NCI-H69 (cell line): Measurements from ENCODE around the gene UPK1A.
"Not testable (repeated sequence)": the region's sequence is repeated elsewhere in the genome, so short reads cannot be mapped to it uniquely, and the experiment has no call there.

Source experiments
- DNase-seq: peaks from one replicate; lab custom pipeline; 2025; lab: John Stamatoyannopoulos, UW

The UPK1A gene

DNA sequence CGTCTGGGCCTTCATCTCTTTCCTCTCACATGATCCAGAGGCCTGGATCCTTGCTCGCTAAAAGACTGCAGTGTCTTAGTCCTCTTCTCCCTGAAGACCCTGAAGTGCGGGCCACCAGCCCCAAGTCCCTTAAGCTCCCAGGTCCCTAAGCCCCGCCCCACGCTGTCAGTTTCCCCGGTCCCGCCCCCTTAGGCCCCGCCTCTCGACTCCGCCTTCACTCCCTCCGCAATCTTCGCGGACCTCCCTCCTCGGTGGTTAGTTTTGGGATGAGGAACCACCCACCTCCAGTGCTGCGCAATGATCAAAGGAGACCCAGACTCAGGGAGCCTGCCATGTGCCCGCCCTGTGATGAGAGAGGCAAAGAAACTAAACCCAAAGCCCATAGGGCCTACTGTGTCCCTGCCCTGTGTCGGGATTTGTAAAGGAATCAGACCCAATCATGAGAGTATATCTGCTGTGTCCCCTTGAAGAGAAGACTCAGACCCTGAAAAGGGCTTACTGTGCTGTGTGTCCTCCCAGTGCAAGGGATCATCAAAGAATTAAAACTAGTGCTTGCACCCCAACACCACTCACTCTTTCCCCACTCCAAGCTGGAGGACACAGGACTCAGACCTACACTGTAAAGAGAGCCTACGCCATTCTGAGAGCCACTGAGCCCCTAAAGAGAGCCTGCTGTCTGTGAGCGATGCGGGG lies 21.2 kb upstream of the UPK1A start:
- DNase-seq: peak; percentile 75

DNA sequence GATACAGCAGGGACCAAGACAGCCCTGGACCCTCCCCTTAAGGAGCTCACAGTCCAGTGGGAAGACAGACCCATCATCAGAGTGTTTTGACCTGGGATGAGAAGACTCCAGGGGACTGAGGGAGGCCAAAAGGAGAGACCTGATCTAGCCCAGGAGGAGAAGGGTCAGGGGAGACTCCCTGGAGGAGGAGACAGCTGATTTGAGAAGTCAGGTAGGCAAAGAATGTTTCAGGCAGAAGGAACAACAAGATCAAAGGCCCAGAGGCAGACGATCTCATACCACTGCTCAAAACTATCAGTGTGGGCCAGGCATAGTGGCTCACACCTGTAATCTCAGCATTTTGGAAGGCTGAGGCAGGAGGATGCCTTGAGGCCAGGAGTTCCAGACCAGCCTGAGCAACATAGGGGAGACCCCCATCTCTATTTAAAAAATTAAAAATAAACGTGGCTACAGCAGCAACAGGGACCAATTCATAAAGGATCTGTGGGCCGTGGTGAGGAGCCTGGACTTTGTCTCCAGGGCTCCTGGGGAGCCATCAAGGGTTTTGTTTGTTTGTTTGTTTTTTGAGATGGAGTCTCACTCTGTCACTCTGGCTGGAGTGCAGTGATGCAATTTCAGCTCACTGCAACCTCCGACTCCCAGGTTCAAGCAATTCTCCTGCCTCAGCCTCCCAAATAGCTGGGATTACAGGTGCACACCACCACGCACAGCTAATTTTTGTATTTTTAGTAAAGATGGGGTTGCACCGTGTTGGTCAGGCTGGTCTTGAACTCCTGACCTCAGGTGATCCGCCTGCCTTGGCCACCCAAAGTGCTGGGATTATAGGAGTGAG lies 20.4 kb upstream of the UPK1A start:
- DNase-seq: no peak

GRCh38 chr19:35648017-35648961 lies 18.0 kb upstream of the UPK1A start, which contains the start of gene COX6B1:
Gene COX6B1, plus strand, starts transcription at chr19:35648323. Its CDS starts 2,921 bp downstream, at chr19:35651244.
- DNase-seq: peak; percentile 99

DNA sequence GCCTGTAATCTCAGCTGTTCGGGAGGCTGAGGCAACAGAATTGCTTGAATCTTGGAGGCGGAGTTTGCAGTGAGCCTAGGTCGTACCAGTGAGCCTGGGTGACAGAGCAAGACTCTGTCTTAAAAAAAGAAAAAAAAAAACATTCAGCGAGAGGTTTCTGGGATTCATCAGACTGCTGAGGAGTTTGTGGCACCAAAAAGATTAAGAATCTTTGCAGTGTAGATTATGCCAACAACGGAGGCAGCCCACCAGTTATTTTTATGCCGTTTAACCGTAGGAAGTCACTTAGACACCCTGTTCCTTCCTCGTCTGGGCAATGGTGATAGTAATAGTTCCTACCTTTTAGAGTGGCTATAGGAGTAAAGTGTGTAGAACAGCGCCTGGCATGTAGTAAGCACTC lies 15.7 kb upstream of the UPK1A start:
- no peak for DNase-seq

GRCh38 chr19:35654828-35655227 lies 11.5 kb upstream of the UPK1A start:
- not testable (repeated sequence) for DNase-seq

DNA sequence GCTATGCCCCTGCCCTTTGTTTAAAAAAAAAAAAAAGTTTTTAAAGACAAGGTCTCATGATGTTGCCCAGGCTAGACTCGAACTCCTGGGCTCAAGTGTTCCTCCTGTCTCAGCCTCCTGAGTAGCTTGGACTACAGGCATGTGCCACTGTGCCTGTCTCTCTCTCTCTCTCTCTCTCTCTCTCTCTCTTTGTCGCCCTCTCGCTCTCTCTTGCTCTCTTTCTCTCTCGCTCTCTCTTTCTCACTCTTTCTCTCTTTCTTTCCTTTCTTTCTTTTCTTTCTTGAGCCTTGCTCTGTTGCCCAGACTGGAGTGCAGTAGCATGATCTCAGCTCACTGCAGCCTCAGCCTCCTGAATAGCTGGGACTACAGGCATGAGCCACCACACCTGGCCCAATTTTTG lies 10.7 kb upstream of the UPK1A start:
- no peak for DNase-seq

DNA sequence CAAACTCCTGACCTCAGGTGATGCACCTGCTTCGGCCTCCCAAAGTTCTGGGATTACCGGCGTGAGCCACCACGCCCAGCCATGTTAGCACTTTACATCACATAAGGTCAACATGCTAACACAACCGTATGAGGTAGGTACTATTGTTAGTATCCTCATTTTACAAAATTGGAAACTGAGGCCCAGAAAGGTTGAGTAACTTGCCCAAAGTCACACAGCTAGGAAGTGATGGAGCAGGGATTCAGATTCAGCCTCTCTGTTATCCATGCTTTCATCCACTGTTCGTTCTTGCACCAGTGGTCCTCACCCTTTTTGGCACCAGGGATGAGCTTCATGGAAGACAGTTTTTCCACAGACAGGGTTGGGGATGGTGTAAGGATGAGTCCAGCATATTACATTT lies 9.6 kb upstream of the UPK1A start:
- no peak for DNase-seq

- DNase-seq: no peak
Measured at GRCh38 chr19:35657904-35658700, 8.2 kb upstream of the UPK1A start.

GRCh38 chr19:35661995-35662340 lies 4.3 kb upstream of the UPK1A start:
- no peak for DNase-seq

- no peak for DNase-seq
Measured at GRCh38 chr19:35663981-35664380, 2.3 kb upstream of the UPK1A start.

GRCh38 chr19:35665157-35665556 lies 1.2 kb upstream of the UPK1A start:
- DNase-seq: no peak

DNA sequence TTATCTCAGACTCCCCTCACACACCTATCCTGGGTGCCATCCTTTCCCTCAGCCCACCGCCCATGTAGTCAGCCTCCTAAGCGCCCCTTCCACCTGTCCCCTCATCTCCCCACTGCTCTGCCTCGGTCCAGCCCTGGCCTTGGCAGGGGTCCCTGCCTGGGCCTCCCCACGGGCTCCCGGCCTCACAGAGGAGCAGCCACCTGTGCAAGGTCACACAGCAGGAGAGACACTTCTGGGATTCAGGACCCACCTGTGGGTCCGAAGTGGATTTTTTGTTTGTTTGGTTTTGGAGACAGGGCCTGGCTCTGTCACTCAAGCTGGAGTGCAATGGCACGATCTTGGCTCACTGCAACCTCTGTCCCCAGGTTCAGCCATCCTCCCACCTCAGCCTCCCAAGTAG lies 713 bp upstream of the UPK1A start:
- DNase-seq: no peak

- no peak for DNase-seq
Measured at GRCh38 chr19:35669566-35669965, 3.2 kb downstream of the UPK1A start.

- no peak for DNase-seq
Measured at GRCh38 chr19:35669974-35670373, 3.7 kb downstream of the UPK1A start.

GRCh38 chr19:35670686-35671085 lies 4.4 kb downstream of the UPK1A start:
- DNase-seq: no peak

GRCh38 chr19:35671818-35672217 lies 5.5 kb downstream of the UPK1A start:
- DNase-seq: peak; percentile 48

- DNase-seq: peak; percentile 32
Measured at GRCh38 chr19:35673121-35673804, 6.9 kb downstream of the UPK1A start.

DNA sequence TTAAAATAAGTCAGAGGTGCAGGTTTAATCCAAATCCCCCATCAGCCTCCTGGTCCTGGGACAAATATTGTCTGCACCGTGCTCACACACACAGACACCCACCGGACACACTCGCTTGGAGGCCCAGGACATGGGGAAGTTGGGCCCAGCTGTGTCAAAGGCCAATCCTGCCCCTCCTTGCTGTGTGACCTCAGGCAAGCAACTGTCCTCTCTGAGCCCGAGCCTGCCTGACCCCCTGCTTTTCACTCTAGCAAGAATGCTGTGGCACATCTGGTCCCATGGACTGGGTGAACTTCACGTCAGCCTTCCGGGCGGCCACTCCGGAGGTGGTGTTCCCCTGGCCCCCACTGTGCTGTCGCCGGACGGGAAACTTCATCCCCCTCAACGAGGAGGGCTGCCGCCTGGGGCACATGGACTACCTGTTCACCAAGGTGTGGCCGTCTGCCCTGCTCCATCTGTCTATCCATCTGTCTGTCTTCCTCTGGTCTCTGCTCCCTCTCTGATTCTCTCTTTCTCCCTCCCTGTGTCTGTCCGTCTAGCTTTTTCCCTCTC lies 9.3 kb downstream of the UPK1A start:
- peak; percentile 16 for DNase-seq

DNA sequence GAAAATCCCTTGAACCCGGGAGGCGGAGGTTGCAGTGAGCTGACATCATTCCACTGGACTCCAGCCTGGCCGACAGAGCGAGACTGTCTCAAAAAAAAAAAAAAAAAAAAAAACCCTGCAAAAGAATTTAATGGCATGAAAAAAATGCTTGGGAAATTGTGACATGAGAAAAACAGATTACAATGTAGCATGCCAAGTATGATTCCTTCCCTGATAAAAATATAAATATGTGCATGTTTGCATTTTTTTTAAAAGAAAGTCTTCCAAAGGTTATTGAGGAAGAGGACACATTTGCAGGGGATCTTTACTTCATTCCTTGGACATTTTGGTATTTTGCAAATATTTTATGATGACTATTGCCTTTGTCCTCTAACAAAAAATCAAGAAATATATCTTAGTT lies 23.5 kb downstream of the UPK1A start:
- no peak for DNase-seq

DNA sequence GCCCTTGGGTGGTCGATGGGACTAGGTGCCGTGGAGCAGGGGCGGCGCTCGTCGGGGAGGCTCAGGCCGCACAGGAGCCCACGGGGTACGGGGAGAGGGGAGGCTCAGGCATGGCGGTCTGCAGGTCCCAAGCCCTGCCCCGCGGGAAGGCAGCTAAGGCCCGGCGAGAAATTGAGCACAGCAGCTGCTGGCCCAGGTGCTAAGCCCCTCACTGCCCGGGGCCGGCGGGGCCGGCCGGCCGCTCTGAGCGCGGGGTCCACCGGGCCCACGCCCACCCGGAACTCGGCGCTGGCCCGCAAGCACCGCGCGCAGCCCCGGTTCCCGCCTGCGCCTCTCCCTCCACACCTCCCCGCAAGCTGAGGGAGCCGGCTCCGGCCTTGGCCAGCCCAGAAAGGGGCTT lies 24.8 kb downstream of the UPK1A start:
- not testable (repeated sequence) for DNase-seq

DNA sequence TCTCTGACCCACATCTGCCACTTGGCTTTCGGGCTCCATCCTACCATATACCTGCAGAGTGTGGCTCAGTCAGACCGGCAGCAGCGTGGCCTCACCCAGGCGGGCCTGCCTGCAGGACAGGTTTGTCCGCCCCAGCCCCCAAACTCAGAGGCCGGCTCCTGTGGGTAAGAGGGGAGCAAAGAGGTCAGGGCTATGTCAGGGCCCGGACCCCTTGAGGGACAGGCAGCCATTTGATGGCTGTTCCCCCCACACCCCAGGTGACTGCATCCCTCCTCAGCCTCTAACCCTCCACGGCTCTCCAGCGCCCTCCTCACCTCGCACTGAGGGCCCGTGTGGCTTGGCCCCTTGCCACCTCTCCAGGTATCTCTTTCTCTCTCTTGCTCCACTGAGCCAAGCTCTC lies 25.7 kb downstream of the UPK1A start:
- no peak for DNase-seq
